GM10248 (cell line): ENCODE data around the gene CTIF.

Experiments
- CTCF ChIA-PET: fragments of 300-600 bp; sonication (Branson Sonifier 250); formaldehyde crosslinking; extraction: SDS; loops from one replicate; lab custom pipeline; 2021; ENCODE audit warnings: antibody characterized with exemption; lab: Yijun Ruan, JAX
- POLR2A ChIA-PET: fragments of 350-650 bp; sonication (Branson Sonifier 250); formaldehyde crosslinking; extraction: SDS; loops from one replicate; lab custom pipeline; 2020; ENCODE audit warnings: antibody characterized with exemption; lab: Yijun Ruan, JAX
- DNase-seq: peaks from one replicate; pipeline ENCODE4 v3.0.0; 2012; ENCODE audit errors: extremely low spot score
- TF ChIP-seq, protein P1 (sequence below): IDR thresholded peaks from 2 replicates; pipeline ENCODE4 v1.5.1; 2012; ENCODE audit warnings: mild to moderate bottlenecking, low read depth; ENCODE audit errors: extremely low read depth, missing control alignments, control extremely low read depth

CTIF gene

DNA sequence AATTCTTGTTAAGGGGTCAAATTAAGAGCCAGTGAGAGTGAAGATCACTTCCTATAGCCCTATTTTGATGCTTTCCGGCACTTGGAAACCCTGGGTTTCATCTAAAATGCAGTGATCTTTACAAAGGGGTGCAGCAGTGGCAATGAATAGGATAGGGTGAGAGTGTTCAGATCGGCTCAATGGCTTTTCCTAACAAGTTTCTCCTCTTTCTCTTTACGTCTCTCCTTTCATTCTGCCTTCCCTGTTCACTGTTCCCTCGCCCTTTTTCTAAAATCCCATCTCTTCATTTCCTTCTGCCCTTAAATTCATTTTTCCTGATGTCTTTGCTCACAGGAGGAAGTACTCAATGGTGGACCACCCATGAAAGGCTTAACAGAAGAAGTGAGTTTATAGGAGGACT lies 86.0 kb downstream of the CTIF start:
- POLR2A ChIA-PET, result no interaction called here
- DNase-seq, result no peak
- TF ChIP-seq, protein P1, sequence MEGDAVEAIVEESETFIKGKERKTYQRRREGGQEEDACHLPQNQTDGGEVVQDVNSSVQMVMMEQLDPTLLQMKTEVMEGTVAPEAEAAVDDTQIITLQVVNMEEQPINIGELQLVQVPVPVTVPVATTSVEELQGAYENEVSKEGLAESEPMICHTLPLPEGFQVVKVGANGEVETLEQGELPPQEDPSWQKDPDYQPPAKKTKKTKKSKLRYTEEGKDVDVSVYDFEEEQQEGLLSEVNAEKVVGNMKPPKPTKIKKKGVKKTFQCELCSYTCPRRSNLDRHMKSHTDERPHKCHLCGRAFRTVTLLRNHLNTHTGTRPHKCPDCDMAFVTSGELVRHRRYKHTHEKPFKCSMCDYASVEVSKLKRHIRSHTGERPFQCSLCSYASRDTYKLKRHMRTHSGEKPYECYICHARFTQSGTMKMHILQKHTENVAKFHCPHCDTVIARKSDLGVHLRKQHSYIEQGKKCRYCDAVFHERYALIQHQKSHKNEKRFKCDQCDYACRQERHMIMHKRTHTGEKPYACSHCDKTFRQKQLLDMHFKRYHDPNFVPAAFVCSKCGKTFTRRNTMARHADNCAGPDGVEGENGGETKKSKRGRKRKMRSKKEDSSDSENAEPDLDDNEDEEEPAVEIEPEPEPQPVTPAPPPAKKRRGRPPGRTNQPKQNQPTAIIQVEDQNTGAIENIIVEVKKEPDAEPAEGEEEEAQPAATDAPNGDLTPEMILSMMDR, result no peak
- CTCF ChIA-PET, result interaction anchor here (1.0 kb wide), 1 partner anchor 15 kb away, joined by 3 read pairs; no protein-coding TSS in a partner anchor

DNA sequence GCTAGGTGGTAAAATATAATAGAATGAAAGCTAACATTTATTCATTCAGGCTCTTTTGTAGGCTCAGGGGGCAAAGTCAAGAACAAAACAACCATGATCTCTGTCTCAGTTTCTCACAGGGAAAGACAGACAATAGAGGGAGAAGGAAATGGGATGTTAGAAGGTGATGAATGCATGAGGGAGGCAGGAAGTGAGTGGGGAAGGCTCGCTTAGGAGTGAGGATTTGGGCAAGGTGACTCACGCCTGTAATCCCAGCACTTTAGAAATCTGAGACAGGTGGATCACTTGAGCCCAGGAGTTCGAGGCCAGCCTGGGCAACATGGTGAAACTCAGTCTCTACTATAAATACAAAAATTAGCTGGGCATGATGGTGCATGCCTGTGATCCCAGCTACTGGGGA lies 88.4 kb downstream of the CTIF start:
- DNase-seq, result no peak
- ChIA-PET POLR2A (no interaction called here), CTCF (no interaction called here)
- TF ChIP-seq, protein P1, result no peak

DNA sequence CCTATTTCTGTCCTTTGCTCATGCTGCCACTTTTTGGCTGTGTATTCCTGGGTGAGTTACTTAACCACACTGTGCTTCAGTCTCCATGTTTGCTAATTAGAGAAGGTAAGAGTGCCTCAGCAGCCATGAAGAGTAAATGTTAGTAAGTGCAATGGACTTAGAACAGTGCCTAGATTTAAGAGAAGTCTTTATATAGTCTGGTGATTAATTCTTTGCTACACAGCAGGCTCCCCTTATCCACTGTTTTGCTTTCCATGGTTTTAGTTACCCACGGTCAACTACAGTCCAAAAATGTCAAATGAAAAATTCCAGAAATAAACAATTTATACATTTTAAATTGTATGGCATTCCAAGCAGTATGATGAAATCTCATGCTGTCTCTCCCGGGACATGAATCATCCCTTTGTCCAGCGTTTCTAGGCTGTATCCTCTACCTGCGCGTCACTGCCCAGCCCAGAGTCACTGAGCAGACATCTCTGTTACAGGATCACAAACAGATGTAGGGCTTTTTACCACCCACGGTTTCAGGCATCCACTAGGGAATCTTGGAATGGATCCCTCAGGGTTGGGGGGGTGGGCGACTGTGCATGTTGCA lies 91.0 kb downstream of the CTIF start:
- DNase-seq, result no peak
- POLR2A ChIA-PET, result no interaction called here
- CTCF ChIA-PET, result interaction anchor here (0.9 to 1.7 kb wide), 3 partner anchors 9 to 11 kb away, joined by 3 to 4 read pairs (median 3); no protein-coding TSS in a partner anchor
- TF ChIP-seq, protein P1, result no peak

DNA sequence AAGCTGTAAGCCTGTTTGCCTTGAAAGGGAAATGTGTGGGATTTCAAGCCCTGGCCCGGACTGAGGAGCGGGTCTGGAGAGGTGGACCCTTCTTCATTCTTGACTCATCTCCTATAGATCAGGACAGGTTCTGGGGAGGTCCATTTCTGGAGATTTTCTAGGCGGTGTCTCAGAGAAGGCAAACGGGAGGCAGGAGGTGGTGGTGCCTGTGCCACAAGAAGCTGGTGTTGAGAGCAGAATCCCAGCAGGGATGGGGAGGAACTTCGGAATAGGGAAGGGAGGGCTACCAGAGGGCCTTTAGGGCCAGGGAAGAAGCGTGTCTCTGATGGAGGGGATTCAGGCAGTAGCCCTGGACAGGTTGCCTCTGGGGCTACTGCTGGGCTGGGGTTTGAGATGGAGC lies 93.0 kb downstream of the CTIF start:
- ChIA-PET CTCF (interaction anchor here (0.8 to 1.1 kb wide), 2 partner anchors 11 to 12 kb away, joined by 3 read pairs; no protein-coding TSS in a partner anchor), POLR2A (no interaction called here)
- TF ChIP-seq, protein P1, result no peak
- no peak for DNase-seq

DNA sequence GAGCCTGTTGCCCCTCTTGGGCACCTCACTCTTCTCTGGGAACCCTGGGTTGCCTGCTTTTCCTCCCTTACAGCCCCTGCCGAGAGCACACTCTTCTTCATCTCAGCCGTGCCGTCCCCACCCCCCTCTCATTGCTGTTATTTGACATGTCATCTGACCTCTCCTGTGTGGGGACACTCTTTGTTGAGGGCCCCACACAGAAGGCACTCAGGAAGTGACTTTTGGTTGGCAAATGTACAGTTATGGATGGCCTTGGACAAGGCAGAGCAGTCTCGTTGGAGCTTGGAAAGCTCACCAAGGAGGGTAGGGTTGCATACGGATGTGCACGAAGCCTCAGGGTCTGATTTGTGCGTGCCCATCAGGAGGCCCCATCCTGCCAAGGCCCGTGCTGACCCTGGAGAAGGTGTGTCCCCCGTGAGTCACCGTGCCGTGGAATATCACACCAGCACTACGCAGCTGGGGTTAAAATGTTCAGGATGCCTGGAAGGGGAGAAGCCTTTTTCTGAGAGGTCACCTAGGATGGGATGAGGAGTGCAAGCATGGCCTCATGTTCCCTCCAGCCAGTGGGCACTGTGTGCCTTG lies 93.9 kb downstream of the CTIF start:
- TF ChIP-seq, protein P1, result no peak
- POLR2A ChIA-PET, result no interaction called here
- CTCF ChIA-PET, result interaction anchor here (1.3 kb wide), 1 partner anchor 188 kb away, joined by 4 read pairs; no protein-coding TSS in a partner anchor
- no peak for DNase-seq

DNA sequence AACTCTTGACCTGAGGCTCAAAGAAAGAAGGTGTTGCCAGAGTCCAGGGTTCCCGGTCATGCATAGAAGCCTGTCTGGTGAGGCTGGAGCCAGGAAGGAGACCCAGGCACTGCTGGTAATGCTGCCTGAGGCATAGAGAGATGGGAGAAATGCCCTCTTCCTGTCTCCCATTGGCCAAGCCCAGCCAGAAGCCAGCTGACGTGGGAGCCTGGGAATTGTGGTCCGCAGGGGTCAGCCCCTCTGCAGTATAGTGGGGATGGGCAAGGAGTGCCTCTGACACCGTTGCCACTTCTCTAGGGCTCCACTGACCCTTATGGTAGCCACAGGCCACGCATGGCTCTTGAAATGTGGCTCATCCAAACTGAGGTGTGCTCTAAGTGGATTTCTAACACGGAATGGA lies 95.7 kb downstream of the CTIF start:
- TF ChIP-seq, protein P1, result no peak
- ChIA-PET POLR2A (no interaction called here), CTCF (no interaction called here)
- DNase-seq, result no peak
